Transverse colon (tissue), 4 donors: ENCODE data around the gene RSPO4. TPM values are rescaled to one million over a fixed set of nuclear protein-coding genes. Genes with fewer than 3 reads are reported as not detected.
"Not testable (repeated sequence)": the region's sequence is repeated elsewhere in the genome, so short reads cannot be mapped to it uniquely, and the experiment has no call there.

Source experiments
- DNase-seq: peaks from one replicate; pipeline ENCODE4 v3.0.0-alpha.2; 2019
- H3K27ac ChIP-seq, 4 donors: fragments of 200-600 bp; sonication (generic); 2 replicates each; pipeline ENCODE4 v1.5.1; 2016 to 2018; ENCODE audit warnings: inconsistent platforms in 4 of 4
- H3K27me3 ChIP-seq: fragments of 200-600 bp; sonication (generic); 2 replicates; pipeline ENCODE4 v1.5.1; 2017; ENCODE audit warnings: inconsistent platforms
- H3K36me3 ChIP-seq, 4 donors: fragments of 200-600 bp; sonication (generic); 2 replicates each; pipeline ENCODE4 v1.5.1; 2017 to 2019; ENCODE audit warnings: inconsistent platforms in 4 of 4
- H3K4me1 ChIP-seq, 4 donors: fragments of 200-600 bp; sonication (generic); 2 replicates each; pipeline ENCODE4 v1.5.1; 2017 to 2020; ENCODE audit warnings: inconsistent platforms in 4 of 4
- H3K4me3 ChIP-seq, 4 donors: fragments of 200-600 bp; sonication (generic); 1 replicate in 1 of 4; 2 replicates in 3 of 4; pipeline versions ENCODE4 v1.5.1 to v1.6.1; 2017 to 2019; ENCODE audit warnings: inconsistent platforms in 4 of 4
- H3K9me3 ChIP-seq, 2 donors: fragments of 200-600 bp; sonication (generic); 2 replicates each; pipeline ENCODE4 v1.5.1; 2017 to 2019; ENCODE audit warnings: inconsistent platforms in 2 of 2
- EP300 ChIP-seq: sonication (generic); formaldehyde crosslinking; IDR thresholded peaks from one replicate; pipeline ENCODE4 v1.6.1; 2017; ENCODE audit warnings: antibody characterized with exemption, low read depth
- POLR2A ChIP-seq: fragments of 450-650 bp; IDR thresholded peaks from one replicate; pipeline ENCODE4 v1.6.1; 2016; ENCODE audit warnings: antibody characterized with exemption, mild to moderate bottlenecking, moderate library complexity
- POLR2AphosphoS5 ChIP-seq, 3 donors: sonication (generic); formaldehyde crosslinking; IDR thresholded peaks; one replicate each; pipeline ENCODE4 v1.6.1; 2016; ENCODE audit warnings: antibody characterized with exemption in 3 of 3
- WGBS, 2 donors: methylation state at CpG; one replicate each; pipeline ENCODE4 v1.1.5; 2018; ENCODE audit warnings: low coverage in 1 of 2; 5-methylcytosine and 5-hydroxymethylcytosine counted together
- in situ Hi-C, 4 donors: fragments of 200-750 bp; cut with MboI; loops; one replicate each; pipeline versions ENCODE4 v1.15.0 to v1.15.1; 2017; ENCODE audit warnings: low sequenced_read_pairs in 3 of 4, low pct_ligation_motif_present in 1 of 4, low pct_unique_long_range_greater_than_20kb in 1 of 4
- intact Hi-C: fragments of 100-400 bp; cut with DNase I; formaldehyde crosslinking; loops from one replicate; pipeline ENCODE4 v1.15.1; 2023; ENCODE audit warnings: low total_unique reads
- total RNA-seq, 4 donors: library from RNA; depleted of rRNA; stranded (reverse); fragments of >200 nt; gene quantifications; one replicate each; pipeline ENCODE4 v1.1.0, GENCODE V29; 2016
- TF ChIP-seq, protein P1 (sequence below), 5 experiments: fragments of 200-600 bp in 3 of 5; fragments of 450-650 bp in 2 of 5; sonication (generic) in 3 of 5; IDR thresholded peaks; 1 replicate in 2 of 5; 2 replicates in 3 of 5; pipeline ENCODE4 v1.5.1; 2016 to 2017; ENCODE audit warnings: antibody characterized with exemption in 5 of 5, inconsistent platforms in 3 of 5, mild to moderate bottlenecking in 2 of 5, moderate library complexity in 1 of 5

The RSPO4 gene
- total RNA-seq, 4 donors from 2014 or later, result not detected

DNA sequence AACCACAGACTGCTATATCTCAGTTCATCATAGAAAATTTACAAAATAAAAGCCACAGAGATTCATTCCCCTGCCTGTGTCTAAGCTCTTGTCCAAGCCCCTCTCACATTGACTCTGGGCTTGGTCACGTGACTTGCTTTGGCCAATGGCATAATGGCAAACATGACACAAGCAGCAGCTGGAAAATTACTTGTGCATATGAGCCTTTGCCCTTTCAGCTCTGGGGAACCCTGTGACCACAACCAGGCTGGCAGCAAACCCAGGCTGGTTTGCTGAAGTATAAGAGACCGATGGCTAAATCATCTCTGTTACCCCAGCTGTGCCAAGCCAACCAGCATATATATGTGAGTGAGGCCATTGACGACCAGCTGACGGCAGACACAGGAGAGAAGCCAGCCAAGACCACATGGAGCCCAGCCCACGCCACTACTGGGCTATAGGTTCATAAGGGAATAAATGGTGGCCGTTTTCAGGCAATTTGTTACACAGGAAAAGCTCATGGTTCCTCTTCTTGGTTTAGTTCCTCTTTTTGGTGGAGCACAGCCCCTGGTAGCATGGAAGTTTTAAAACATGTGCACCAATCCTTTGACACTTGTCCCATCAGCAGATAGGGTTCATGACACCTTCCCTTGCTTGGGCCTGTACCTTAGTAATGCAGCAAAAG, 31.8 kb upstream of the RSPO4 start:
- H3K27me3 ChIP-seq, result no peaks in the 10 kb centered on the region
- no peaks in the 10 kb centered on the region for H3K4me1 ChIP-seq
- in situ Hi-C loops, result no loop called here
- intact Hi-C loops, result no loop called here
- H3K9me3 ChIP-seq, result no peaks in the 10 kb centered on the region
- DNase-seq, result no peak
- TF ChIP-seq EP300 (no peak), POLR2AphosphoS5 (IDR thresholded peaks at IDR 0.05) (no peak), POLR2A (no peak)
- TF ChIP-seq, protein P1, sequence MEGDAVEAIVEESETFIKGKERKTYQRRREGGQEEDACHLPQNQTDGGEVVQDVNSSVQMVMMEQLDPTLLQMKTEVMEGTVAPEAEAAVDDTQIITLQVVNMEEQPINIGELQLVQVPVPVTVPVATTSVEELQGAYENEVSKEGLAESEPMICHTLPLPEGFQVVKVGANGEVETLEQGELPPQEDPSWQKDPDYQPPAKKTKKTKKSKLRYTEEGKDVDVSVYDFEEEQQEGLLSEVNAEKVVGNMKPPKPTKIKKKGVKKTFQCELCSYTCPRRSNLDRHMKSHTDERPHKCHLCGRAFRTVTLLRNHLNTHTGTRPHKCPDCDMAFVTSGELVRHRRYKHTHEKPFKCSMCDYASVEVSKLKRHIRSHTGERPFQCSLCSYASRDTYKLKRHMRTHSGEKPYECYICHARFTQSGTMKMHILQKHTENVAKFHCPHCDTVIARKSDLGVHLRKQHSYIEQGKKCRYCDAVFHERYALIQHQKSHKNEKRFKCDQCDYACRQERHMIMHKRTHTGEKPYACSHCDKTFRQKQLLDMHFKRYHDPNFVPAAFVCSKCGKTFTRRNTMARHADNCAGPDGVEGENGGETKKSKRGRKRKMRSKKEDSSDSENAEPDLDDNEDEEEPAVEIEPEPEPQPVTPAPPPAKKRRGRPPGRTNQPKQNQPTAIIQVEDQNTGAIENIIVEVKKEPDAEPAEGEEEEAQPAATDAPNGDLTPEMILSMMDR (IDR thresholded peaks at IDR 0.05), result no peak
- WGBS, 2 donors, result 50 to 68% methylated on average over 1 to 6 of the region's 6 CpGs
- no peaks in the 10 kb centered on the region for H3K36me3 ChIP-seq
- no peak overlapping the region for H3K4me3 ChIP-seq
- no peak overlapping the region for H3K27ac ChIP-seq

DNA sequence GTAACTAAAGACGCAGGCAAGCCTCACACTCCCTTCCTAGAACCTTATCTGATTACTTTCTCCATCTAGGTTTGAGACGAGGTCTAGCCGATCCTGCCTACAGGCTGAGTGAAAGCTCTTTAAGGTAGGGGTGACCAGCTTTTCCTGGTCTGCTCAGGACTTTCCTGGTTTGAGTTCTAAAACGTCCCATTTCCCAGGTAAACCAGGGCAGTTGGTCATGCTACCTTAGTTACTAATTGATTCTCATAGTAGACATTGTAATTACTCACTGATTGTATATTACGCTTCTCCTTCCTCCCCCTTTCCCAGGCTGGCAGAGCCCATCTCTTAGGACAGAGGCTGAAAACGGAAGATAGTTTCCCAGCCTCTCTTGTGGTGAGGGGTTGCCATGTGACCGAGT, 27.9 kb upstream of the RSPO4 start:
- no peaks in the 10 kb centered on the region for H3K9me3 ChIP-seq
- in situ Hi-C loops (no loop called here), intact Hi-C loops (no loop called here)
- TF ChIP-seq POLR2AphosphoS5 (IDR thresholded peaks at IDR 0.05) (no peak), POLR2A (no peak), EP300 (no peak)
- TF ChIP-seq, protein P1 (IDR thresholded peaks at IDR 0.05), result no peak
- H3K4me1 ChIP-seq, result no peaks in the 10 kb centered on the region
- H3K4me3 ChIP-seq, result no peak overlapping the region
- no peaks in the 10 kb centered on the region for H3K36me3 ChIP-seq
- DNase-seq, result no peak
- H3K27ac ChIP-seq, result no peak overlapping the region
- WGBS, 2 donors, result 71 to 79% methylated on average over 3 to 7 of the region's 7 CpGs
- H3K27me3 ChIP-seq, result no peaks in the 10 kb centered on the region

DNA sequence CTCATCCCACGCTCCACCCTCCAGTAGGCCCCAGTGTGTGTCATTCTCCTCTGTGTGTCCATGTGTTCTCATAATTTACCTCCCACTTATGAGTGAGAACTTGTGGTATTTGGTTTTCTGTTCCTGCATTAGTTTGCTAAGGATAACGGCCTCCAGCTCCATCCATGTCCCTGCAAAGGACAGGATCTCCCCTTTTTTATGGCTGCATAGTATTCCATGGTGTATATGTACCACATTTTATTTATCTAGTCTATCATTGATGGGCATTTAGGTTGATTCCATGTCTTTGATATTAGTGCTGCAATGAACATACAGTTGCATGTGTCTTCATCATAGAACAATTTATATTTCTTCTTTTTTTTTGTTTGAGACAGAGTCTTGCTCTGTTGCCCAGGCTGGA, 24.1 kb upstream of the RSPO4 start:
- H3K36me3 ChIP-seq, H3K9me3 ChIP-seq, DNase-seq, H3K27ac ChIP-seq, intact Hi-C loops, in situ Hi-C loops, H3K4me1 ChIP-seq, H3K4me3 ChIP-seq, H3K27me3 ChIP-seq: not testable (repeated sequence)
- WGBS, 2 donors, result 79 to 80% methylated on average over 2 of the region's 2 CpGs

DNA sequence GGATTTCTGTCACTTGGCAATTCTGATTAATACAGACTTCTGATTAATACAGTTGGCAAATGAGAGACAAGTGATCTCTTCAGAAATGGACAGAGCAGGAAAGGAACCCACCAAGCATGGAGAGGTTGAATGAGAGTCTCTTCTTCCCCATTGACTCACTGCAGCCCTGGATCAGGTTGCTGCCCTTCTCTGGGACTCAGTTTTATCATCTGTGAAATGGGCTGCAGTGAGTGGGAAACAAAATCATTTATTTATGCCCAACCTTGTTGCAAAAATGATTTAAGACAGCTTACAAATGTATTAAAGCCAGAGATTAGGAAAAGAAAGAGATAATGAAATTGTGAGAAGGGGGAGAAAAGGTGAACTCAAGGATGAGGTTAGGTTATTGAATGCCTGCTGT, 20.8 kb upstream of the RSPO4 start:
- H3K4me3 ChIP-seq, result no peak overlapping the region

More for the DNA sequence above, 20.8 kb upstream of the RSPO4 start:
- Histone ChIP-seq H3K27ac (no peak overlapping the region), H3K36me3 (no peaks in the 10 kb centered on the region), H3K4me1 (no peaks in the 10 kb centered on the region), H3K9me3 (no peaks in the 10 kb centered on the region), H3K27me3 (no peaks in the 10 kb centered on the region)
- TF ChIP-seq, protein P1 (IDR thresholded peaks at IDR 0.05), result no peak
- TF ChIP-seq POLR2A, result no peak
- no peak for TF ChIP-seq POLR2AphosphoS5 (IDR thresholded peaks at IDR 0.05)
- no peak for TF ChIP-seq EP300
- intact Hi-C loops (no loop called here), in situ Hi-C loops (no loop called here)
- no peak for DNase-seq
